Mammary microvascular endothelial cell (primary cell): ENCODE data around the gene PUS3. TPM values are rescaled to one million over a fixed set of nuclear protein-coding genes. Genes with fewer than 3 reads are reported as not detected.

Experiments used
- total RNA-seq: library from RNA; depleted of rRNA; stranded (reverse); fragments of >200 nt; gene quantifications from 2 replicates; pipeline ENCODE4 v1.2.3, GENCODE V29; 2015

Gene PUS3
- total RNA-seq = 7.0 and 9.3 TPM in 2 replicates

GRCh38 chr11:125902927-125903710 is at the start of gene PUS3:
PUS3 (minus strand) TSS chr11:125903206; CDS start chr11:125896284, 6,922 bp downstream.

GRCh38 chr11:125945797-125946520 is 43.0 kb upstream of the PUS3 start, which contains the start of gene VSIG10L2:
VSIG10L2 (plus strand) TSS chr11:125946044; CDS start chr11:125946056, 12 bp downstream.

GRCh38 chr11:125903711-125904659 is 979 bp upstream of the PUS3 start, which contains the start of gene DDX25:
DDX25 (plus strand) TSS chr11:125904508; CDS start chr11:125904518, 10 bp downstream.

GRCh38 chr11:125887373-125888324 is 15.4 kb downstream of the PUS3 start, which contains the start of gene HYLS1:
HYLS1 (plus strand) TSS chr11:125887668; CDS start chr11:125899369, 11,701 bp downstream.

Other genes starting within 250 kb of the PUS3 start
- gene ACRV1, start 222.4 kb downstream of the PUS3 start, total RNA-seq = not detected in 2 replicates
- gene PATE1, start 156.9 kb downstream of the PUS3 start, total RNA-seq = not detected in 2 replicates
- 1.3 TPM in 1 of 2 replicates, not detected in the other for gene PATE2, start 124.4 kb downstream of the PUS3 start, total RNA-seq
- not detected in 2 replicates for gene PATE3, start 115.1 kb downstream of the PUS3 start, total RNA-seq
- gene PATE4, start 69.9 kb downstream of the PUS3 start, total RNA-seq = not detected in 2 replicates
- gene HYLS1, start 15.5 kb downstream of the PUS3 start, total RNA-seq = 10.3 and 11.2 TPM in 2 replicates
- gene DDX25, start 1.3 kb upstream of the PUS3 start, total RNA-seq = not detected in 2 replicates
- not detected in 2 replicates for gene VSIG10L2, start 42.8 kb upstream of the PUS3 start, total RNA-seq
- 0.67 and 1.7 TPM in 2 replicates for gene CDON, start 159.7 kb upstream of the PUS3 start, total RNA-seq